ENCODE results near the gene GRIK3.

The GRIK3 gene

DNA sequence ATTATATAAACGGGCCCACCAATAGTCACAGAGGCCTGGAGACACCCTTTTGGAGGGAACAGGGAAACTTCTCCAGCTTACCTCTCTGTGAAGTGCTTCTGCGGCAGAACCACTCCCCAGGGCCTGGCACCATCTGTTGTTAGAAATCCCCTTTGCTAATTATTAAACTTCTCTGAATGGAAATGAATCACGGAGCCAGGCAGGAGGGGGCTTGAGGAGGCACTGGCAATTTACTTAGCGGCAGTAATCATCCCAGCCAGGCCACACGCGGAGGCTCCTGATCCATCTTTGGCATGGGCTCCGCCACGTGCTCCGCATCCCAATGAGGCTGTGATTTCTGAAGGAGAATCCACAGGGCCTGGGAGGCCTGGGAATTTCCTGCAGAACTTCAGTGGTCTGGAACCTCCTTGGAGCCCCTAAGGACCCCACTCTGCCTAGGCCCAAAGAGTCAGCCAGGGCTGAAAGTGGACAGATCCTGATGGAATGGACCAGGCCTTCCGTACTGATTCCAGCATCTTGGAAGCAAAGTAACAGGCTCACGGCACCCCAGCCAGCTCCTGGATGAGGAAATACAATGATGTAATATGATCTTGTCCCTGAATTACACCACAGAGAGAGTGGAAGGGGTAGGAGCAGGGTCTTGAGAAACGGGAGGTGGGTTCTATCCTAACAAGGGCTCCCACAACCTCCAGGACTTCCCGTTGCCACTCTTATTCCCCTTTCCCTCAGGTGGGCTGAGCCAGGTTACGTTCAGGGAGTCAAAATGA, 62.3 kb downstream of the GRIK3 start:
- Histone ChIP-seq H3K9ac (ENCODE audit: low read length) (no peak overlapping the region), H3K14ac (ENCODE audit: low read length in 2 of 2) (no peak overlapping the region), H3K27me3 (ENCODE audit: control insufficient read depth in 1 of 2, insufficient read depth in 1 of 2, low read length in 2 of 2) (no peaks in the 10 kb centered on the region), H2BK120ac (ENCODE audit: low read depth, low read length) (no peak overlapping the region), H2BK5ac (ENCODE audit: low read depth, low read length, poor library complexity, severe bottlenecking) (no peak overlapping the region), H3K9me3 (ENCODE audit: control insufficient read depth, low read length) (no peaks in the 10 kb centered on the region), H2AFZ (ENCODE audit: low read depth, low read length) (no peak overlapping the region), H3K18ac (ENCODE audit: low read depth in 1 of 2, low read length in 2 of 2) (no peak overlapping the region), H2AK5ac (ENCODE audit: low read length, severe bottlenecking) (no peak overlapping the region), H3K4me2 (ENCODE audit: low read length, poor library complexity, severe bottlenecking) (no peak overlapping the region), H3K27ac (ENCODE audit: low read length, poor library complexity, severe bottlenecking) (no peak overlapping the region), H3K4me1 (ENCODE audit: control insufficient read depth, insufficient read depth, low read depth, low read length) (no peaks in the 10 kb centered on the region), H3K4me3 (ENCODE audit: insufficient read depth in 1 of 2, low read depth in 1 of 2, low read length in 2 of 2) (no peak overlapping the region), H2BK15ac (ENCODE audit: low read depth, poor library complexity, severe bottlenecking) (no peak overlapping the region), H3K4ac (ENCODE audit: low read depth in 1 of 2, low read length in 2 of 2) (no peak overlapping the region), H3K23ac (ENCODE audit: low read length in 2 of 2) (no peak overlapping the region), H4K91ac (ENCODE audit: low read length) (no peak overlapping the region), H4K8ac (ENCODE audit: low read length) (no peak overlapping the region), H2BK12ac (ENCODE audit: low read length in 2 of 2) (no peak overlapping the region), H3K36me3 (ENCODE audit: control insufficient read depth in 1 of 2, insufficient read depth in 2 of 2, low read depth in 1 of 2, low read length in 2 of 2) (no peaks in the 10 kb centered on the region), H3K79me1 (replicated peaks; ENCODE audit: low read length, poor library complexity, severe bottlenecking) (no peaks in the 10 kb centered on the region)
- no peak for DNase-seq
- WGBS = 72% methylated on average over 14 of the region's 14 CpGs

DNA sequence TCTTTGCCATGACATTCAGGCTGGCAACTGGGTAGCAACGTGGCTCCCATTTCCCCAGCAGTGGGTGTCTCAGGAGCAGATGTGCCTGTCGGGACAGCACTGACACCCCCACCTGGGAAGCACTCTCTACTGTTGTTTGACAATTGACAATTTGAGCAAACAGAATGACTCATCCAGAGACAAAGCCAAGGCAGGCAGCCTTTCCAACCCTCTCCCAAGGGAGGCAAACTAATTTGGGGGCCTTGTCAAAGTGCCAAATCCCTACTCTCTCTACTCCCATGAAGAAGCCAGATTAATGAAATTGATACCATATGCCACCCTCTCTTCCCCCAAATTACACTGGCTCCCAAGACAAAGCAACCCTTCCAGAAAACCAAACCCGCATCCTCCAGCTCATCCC, 65.6 kb downstream of the GRIK3 start:
- Histone ChIP-seq H3K4me1 (ENCODE audit: control insufficient read depth, insufficient read depth, low read depth, low read length) (no peaks in the 10 kb centered on the region), H3K9me3 (ENCODE audit: control insufficient read depth, low read length) (no peaks in the 10 kb centered on the region), H2AFZ (ENCODE audit: low read depth, low read length) (no peak overlapping the region), H2AK5ac (ENCODE audit: low read length, severe bottlenecking) (no peak overlapping the region), H3K27ac (ENCODE audit: low read length, poor library complexity, severe bottlenecking) (no peak overlapping the region), H3K4ac (ENCODE audit: low read depth in 1 of 2, low read length in 2 of 2) (no peak overlapping the region), H3K4me2 (ENCODE audit: low read length, poor library complexity, severe bottlenecking) (no peak overlapping the region), H3K9ac (ENCODE audit: low read length) (no peak overlapping the region), H2BK12ac (ENCODE audit: low read length in 2 of 2) (no peak overlapping the region), H3K23ac (ENCODE audit: low read length in 2 of 2) (no peak overlapping the region), H3K14ac (ENCODE audit: low read length in 2 of 2) (no peak overlapping the region), H3K4me3 (ENCODE audit: insufficient read depth in 1 of 2, low read depth in 1 of 2, low read length in 2 of 2) (no peak overlapping the region), H4K91ac (ENCODE audit: low read length) (no peak overlapping the region), H4K8ac (ENCODE audit: low read length) (no peak overlapping the region), H3K27me3 (ENCODE audit: control insufficient read depth in 1 of 2, insufficient read depth in 1 of 2, low read length in 2 of 2) (no peaks in the 10 kb centered on the region), H2BK15ac (ENCODE audit: low read depth, poor library complexity, severe bottlenecking) (no peak overlapping the region), H2BK5ac (ENCODE audit: low read depth, low read length, poor library complexity, severe bottlenecking) (no peak overlapping the region), H3K36me3 (ENCODE audit: control insufficient read depth in 1 of 2, insufficient read depth in 2 of 2, low read depth in 1 of 2, low read length in 2 of 2) (no peaks in the 10 kb centered on the region), H3K79me1 (replicated peaks; ENCODE audit: low read length, poor library complexity, severe bottlenecking) (no peaks in the 10 kb centered on the region), H2BK120ac (ENCODE audit: low read depth, low read length) (no peak overlapping the region), H3K18ac (ENCODE audit: low read depth in 1 of 2, low read length in 2 of 2) (no peak overlapping the region)
- DNase-seq = no peak
- WGBS = 39% methylated on average over 3 of the region's 3 CpGs

DNA sequence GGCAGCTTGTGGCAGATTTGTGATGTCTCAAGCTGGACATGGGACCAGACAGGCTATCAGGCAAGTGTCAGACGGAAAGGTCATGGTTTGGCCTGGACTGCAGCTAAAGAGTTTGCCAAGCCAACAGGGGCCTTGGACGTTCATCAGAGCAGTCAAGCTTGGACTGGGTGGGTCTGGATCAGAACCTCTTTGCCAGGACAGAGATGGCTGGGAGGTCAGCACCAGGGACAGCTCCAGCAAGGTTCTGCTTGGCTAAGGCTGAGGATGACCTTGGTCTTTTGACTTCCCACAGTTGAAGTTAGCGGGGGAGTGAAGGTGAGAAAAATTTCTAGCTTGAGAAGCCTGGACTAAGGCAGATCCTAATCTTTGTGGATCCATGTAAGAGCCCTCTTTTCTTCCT, 68.1 kb downstream of the GRIK3 start:
- H3K14ac ChIP-seq (ENCODE audit: low read length in 2 of 2) = no peak overlapping the region
- no peak overlapping the region for H4K8ac ChIP-seq (ENCODE audit: low read length)
- H3K27ac ChIP-seq (ENCODE audit: low read length, poor library complexity, severe bottlenecking) = no peak overlapping the region
- H3K23ac ChIP-seq (ENCODE audit: low read length in 2 of 2) = no peak overlapping the region
- H2BK5ac ChIP-seq (ENCODE audit: low read depth, low read length, poor library complexity, severe bottlenecking) = no peak overlapping the region
- no peak overlapping the region for H2AK5ac ChIP-seq (ENCODE audit: low read length, severe bottlenecking)
- no peaks in the 10 kb centered on the region for H3K79me1 ChIP-seq (replicated peaks; ENCODE audit: low read length, poor library complexity, severe bottlenecking)
- H3K4me1 ChIP-seq (ENCODE audit: control insufficient read depth, insufficient read depth, low read depth, low read length) = no peaks in the 10 kb centered on the region
- no peak overlapping the region for H3K18ac ChIP-seq (ENCODE audit: low read depth in 1 of 2, low read length in 2 of 2)
- H2BK15ac ChIP-seq (ENCODE audit: low read depth, poor library complexity, severe bottlenecking) = no peak overlapping the region
- H3K9ac ChIP-seq (ENCODE audit: low read length) = no peak overlapping the region
- no peak overlapping the region for H2AFZ ChIP-seq (ENCODE audit: low read depth, low read length)
- no peaks in the 10 kb centered on the region for H3K36me3 ChIP-seq (ENCODE audit: control insufficient read depth in 1 of 2, insufficient read depth in 2 of 2, low read depth in 1 of 2, low read length in 2 of 2)
- H3K9me3 ChIP-seq (ENCODE audit: control insufficient read depth, low read length) = no peaks in the 10 kb centered on the region
- no peak overlapping the region for H3K4ac ChIP-seq (ENCODE audit: low read depth in 1 of 2, low read length in 2 of 2)
- H3K27me3 ChIP-seq (ENCODE audit: control insufficient read depth in 1 of 2, insufficient read depth in 1 of 2, low read length in 2 of 2) = no peaks in the 10 kb centered on the region
- H3K4me2 ChIP-seq (ENCODE audit: low read length, poor library complexity, severe bottlenecking) = no peak overlapping the region
- no peak overlapping the region for H3K4me3 ChIP-seq (ENCODE audit: insufficient read depth in 1 of 2, low read depth in 1 of 2, low read length in 2 of 2)
- DNase-seq = no peak
- 46% methylated on average over 3 of the region's 3 CpGs for WGBS
- H2BK120ac ChIP-seq (ENCODE audit: low read depth, low read length) = no peak overlapping the region
- no peak overlapping the region for H2BK12ac ChIP-seq (ENCODE audit: low read length in 2 of 2)
- no peak overlapping the region for H4K91ac ChIP-seq (ENCODE audit: low read length)

DNA sequence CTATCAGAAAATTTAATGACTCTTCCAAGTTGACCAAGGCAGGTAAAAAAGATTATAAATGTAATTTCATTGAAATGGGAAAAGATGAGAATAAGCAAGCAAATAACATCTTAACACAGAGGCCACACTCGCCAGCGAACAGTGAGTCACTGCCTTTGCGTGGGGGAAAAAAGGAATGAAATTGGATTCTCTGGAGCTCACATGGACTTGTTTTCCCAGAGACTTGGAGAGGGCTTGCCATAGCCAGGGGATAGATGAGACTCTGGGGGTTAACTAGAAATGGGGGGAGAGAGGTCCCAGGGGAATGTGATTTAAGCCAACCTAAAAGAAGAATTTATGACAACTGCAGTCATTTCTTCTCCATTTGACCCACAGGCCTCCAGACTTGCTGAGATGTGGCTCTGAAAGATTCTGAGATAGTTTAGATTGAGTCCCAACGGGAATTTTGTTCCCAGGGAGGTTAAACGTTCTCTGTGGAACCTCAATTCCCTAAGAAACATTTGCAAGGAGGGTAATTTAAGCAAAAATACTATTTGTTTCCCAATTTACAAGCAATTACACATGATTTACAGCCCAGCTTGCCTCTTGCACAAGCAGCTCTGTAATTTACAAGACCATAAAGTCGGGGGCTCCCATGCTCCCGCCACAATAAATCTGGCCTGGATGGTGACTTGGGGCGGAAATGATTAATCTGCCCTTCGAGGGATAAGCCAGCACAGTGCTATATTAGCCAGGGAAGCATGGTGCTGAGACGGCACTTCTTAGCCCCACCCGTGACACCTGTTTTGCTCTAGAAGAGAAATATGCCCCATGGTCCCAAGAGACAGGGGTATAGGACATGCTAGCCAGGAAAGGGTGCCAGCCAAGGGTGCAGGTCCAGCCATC, 68.8 kb downstream of the GRIK3 start:
- H2BK15ac ChIP-seq (ENCODE audit: low read depth, poor library complexity, severe bottlenecking) = no peak overlapping the region
- no peaks in the 10 kb centered on the region for H3K79me1 ChIP-seq (replicated peaks; ENCODE audit: low read length, poor library complexity, severe bottlenecking)
- no peaks in the 10 kb centered on the region for H3K4me1 ChIP-seq (ENCODE audit: control insufficient read depth, insufficient read depth, low read depth, low read length)
- no peak overlapping the region for H3K27ac ChIP-seq (ENCODE audit: low read length, poor library complexity, severe bottlenecking)
- no peak overlapping the region for H3K4ac ChIP-seq (ENCODE audit: low read depth in 1 of 2, low read length in 2 of 2)
- no peak for DNase-seq
- no peak overlapping the region for H2AFZ ChIP-seq (ENCODE audit: low read depth, low read length)
- no peak overlapping the region for H4K91ac ChIP-seq (ENCODE audit: low read length)
- H3K4me3 ChIP-seq (ENCODE audit: insufficient read depth in 1 of 2, low read depth in 1 of 2, low read length in 2 of 2) = no peak overlapping the region
- H2BK5ac ChIP-seq (ENCODE audit: low read depth, low read length, poor library complexity, severe bottlenecking) = no peak overlapping the region
- H2BK12ac ChIP-seq (ENCODE audit: low read length in 2 of 2) = no peak overlapping the region
- no peak overlapping the region for H3K18ac ChIP-seq (ENCODE audit: low read depth in 1 of 2, low read length in 2 of 2)
- H4K8ac ChIP-seq (ENCODE audit: low read length) = no peak overlapping the region
- no peaks in the 10 kb centered on the region for H3K9me3 ChIP-seq (ENCODE audit: control insufficient read depth, low read length)
- H3K36me3 ChIP-seq (ENCODE audit: control insufficient read depth in 1 of 2, insufficient read depth in 2 of 2, low read depth in 1 of 2, low read length in 2 of 2) = no peaks in the 10 kb centered on the region
- no peak overlapping the region for H2BK120ac ChIP-seq (ENCODE audit: low read depth, low read length)
- H3K14ac ChIP-seq (ENCODE audit: low read length in 2 of 2) = no peak overlapping the region
- H3K27me3 ChIP-seq (ENCODE audit: control insufficient read depth in 1 of 2, insufficient read depth in 1 of 2, low read length in 2 of 2) = no peaks in the 10 kb centered on the region
- no peak overlapping the region for H3K23ac ChIP-seq (ENCODE audit: low read length in 2 of 2)
- H3K4me2 ChIP-seq (ENCODE audit: low read length, poor library complexity, severe bottlenecking) = no peak overlapping the region
- no peak overlapping the region for H2AK5ac ChIP-seq (ENCODE audit: low read length, severe bottlenecking)
- WGBS = 60% methylated on average over 10 of the region's 11 CpGs
- H3K9ac ChIP-seq (ENCODE audit: low read length) = no peak overlapping the region

All from mesenchymal stem cell (in vitro differentiated cells and primary cell).